SK-N-SH treated with all-trans-retinoic acid at 6 μM for 48 hours (cell line): Measurements from ENCODE around the gene KHK.
A peak's percentile ranks its signal among the peaks of the same experiment; 100 is the strongest.

Source experiments
- ATAC-seq: fragments of 200-7000 bp; cut with Tn5 transposase; 3 replicates; pipeline ENCODE4 v1.9.1; 2020; ENCODE audit warnings: mild to moderate bottlenecking, moderate library complexity
- ARNTL ChIP-seq: fragments of 450-650 bp; formaldehyde crosslinking; IDR thresholded peaks from 2 replicates; pipeline ENCODE4 v1.5.0; 2020; ENCODE audit warnings: low read depth, mild to moderate bottlenecking, moderate library complexity, borderline replicate concordance
- CSDC2 ChIP-seq: fragments of 250-450 bp; sonication (Bioruptor Pico); IDR thresholded peaks from 2 replicates; pipeline ENCODE4 v1.5.0; 2020; ENCODE audit warnings: mild to moderate bottlenecking, moderate library complexity
- ESRRG ChIP-seq: fragments of 250-450 bp; sonication (Bioruptor Pico); IDR thresholded peaks from 2 replicates; pipeline ENCODE4 v1.6.1; 2021; ENCODE audit warnings: mild to moderate bottlenecking
- GLIS3 ChIP-seq: fragments of 250-450 bp; sonication (Bioruptor Pico); IDR thresholded peaks from 2 replicates; pipeline ENCODE4 v1.5.0; 2020; ENCODE audit warnings: mild to moderate bottlenecking, moderate library complexity
- ISL1 ChIP-seq: fragments of 250-450 bp; sonication (Bioruptor Pico); IDR thresholded peaks from 2 replicates; pipeline ENCODE4 v2.1.2; 2022; ENCODE audit warnings: mild to moderate bottlenecking, moderate library complexity
- OSR1 ChIP-seq: fragments of 250-450 bp; sonication (Bioruptor Pico); IDR thresholded peaks from 2 replicates; pipeline ENCODE4 v1.8.0; 2022; ENCODE audit warnings: moderate library complexity, mild to moderate bottlenecking, inconsistent platforms
- PPARA ChIP-seq: fragments of 250-450 bp; sonication (Bioruptor Pico); IDR thresholded peaks from 2 replicates; pipeline ENCODE4 v1.5.0; 2020; ENCODE audit warnings: mild to moderate bottlenecking, borderline replicate concordance
- SNAI2 ChIP-seq: fragments of 250-450 bp; sonication (Bioruptor Pico); IDR thresholded peaks from 2 replicates; pipeline ENCODE4 v1.5.0; 2020; ENCODE audit warnings: mild to moderate bottlenecking, moderate library complexity
- TOX ChIP-seq: fragments of 250-450 bp; sonication (Bioruptor Pico); IDR thresholded peaks from 2 replicates; pipeline ENCODE4 v1.8.0; 2021; ENCODE audit warnings: mild to moderate bottlenecking, moderate library complexity, borderline replicate concordance
- ZC3H10 ChIP-seq: fragments of 250-450 bp; sonication (Bioruptor Pico); IDR thresholded peaks from 2 replicates; pipeline ENCODE4 v1.5.1; 2021; ENCODE audit warnings: mild to moderate bottlenecking, moderate library complexity
- ZFP3 ChIP-seq: fragments of 250-450 bp; sonication (Bioruptor Pico); IDR thresholded peaks from 2 replicates; pipeline ENCODE4 v1.5.0; 2020; ENCODE audit warnings: mild to moderate bottlenecking, moderate library complexity
- ZFP30 ChIP-seq: fragments of 450-650 bp; formaldehyde crosslinking; IDR thresholded peaks from 2 replicates; pipeline ENCODE4 v1.5.0; 2022; ENCODE audit warnings: mild to moderate bottlenecking, moderate library complexity
- ZNF565 ChIP-seq: fragments of 450-650 bp; formaldehyde crosslinking; conservative IDR thresholded peaks from 2 replicates; pipeline ENCODE4 v1.5.0; 2020; ENCODE audit warnings: low read depth, mild to moderate bottlenecking, moderate library complexity
- ZNF70 ChIP-seq: fragments of 450-650 bp; formaldehyde crosslinking; IDR thresholded peaks from 2 replicates; pipeline ENCODE4 v1.5.0; 2020; ENCODE audit warnings: mild to moderate bottlenecking, moderate library complexity
- ZNF8 ChIP-seq: fragments of 450-650 bp; formaldehyde crosslinking; IDR thresholded peaks from 2 replicates; pipeline ENCODE4 v1.5.0; 2020; ENCODE audit warnings: mild to moderate bottlenecking, moderate library complexity
- TF ChIP-seq, protein P1 (sequence below): fragments of 250-450 bp; sonication (Bioruptor Pico); IDR thresholded peaks from 2 replicates; pipeline ENCODE4 v1.5.1; 2020; ENCODE audit warnings: low read depth, mild to moderate bottlenecking, moderate library complexity
- TF ChIP-seq, protein P2 (sequence below): fragments of 250-450 bp; sonication (Bioruptor Pico); IDR thresholded peaks from 2 replicates; pipeline ENCODE4 v1.5.1; 2021; ENCODE audit warnings: mild to moderate bottlenecking, moderate library complexity
- TF ChIP-seq, protein P3 (sequence below): fragments of 250-450 bp; sonication (Bioruptor Pico); IDR thresholded peaks from 2 replicates; pipeline ENCODE4 v1.8.0; 2020; ENCODE audit warnings: mild to moderate bottlenecking, moderate library complexity, borderline replicate concordance
- TF ChIP-seq, protein P4 (sequence below): fragments of 250-450 bp; sonication (Bioruptor Pico); IDR thresholded peaks from 2 replicates; pipeline ENCODE4 v1.5.0; 2020; ENCODE audit warnings: mild to moderate bottlenecking, moderate library complexity

Gene KHK

DNA sequence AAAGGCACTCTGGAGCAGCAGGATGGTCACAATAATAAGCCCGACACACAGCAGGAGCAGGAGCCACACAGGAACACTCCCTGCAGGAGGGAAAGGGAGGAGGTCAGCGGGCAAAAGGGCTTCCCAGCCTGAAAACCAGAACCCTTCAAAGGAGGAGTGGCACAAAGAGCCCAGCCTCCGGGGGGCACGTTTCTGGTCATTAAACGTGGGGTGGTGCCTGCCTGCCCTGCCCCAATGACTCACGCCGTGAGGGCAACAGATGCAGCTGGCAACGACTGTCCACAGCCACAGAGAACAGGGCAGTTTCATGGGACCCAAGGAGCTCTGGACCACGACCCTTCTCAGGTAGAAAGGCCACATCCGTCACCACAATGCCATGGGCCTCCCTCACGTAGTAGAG, 44.9 kb downstream of the KHK start:
- ATAC-seq, result no peak
- TF ChIP-seq ZFP3 (CRISPR knock-in tag), result no peak
- no peak for TF ChIP-seq ESRRG (CRISPR knock-in tag)
- TF ChIP-seq, protein P1, sequence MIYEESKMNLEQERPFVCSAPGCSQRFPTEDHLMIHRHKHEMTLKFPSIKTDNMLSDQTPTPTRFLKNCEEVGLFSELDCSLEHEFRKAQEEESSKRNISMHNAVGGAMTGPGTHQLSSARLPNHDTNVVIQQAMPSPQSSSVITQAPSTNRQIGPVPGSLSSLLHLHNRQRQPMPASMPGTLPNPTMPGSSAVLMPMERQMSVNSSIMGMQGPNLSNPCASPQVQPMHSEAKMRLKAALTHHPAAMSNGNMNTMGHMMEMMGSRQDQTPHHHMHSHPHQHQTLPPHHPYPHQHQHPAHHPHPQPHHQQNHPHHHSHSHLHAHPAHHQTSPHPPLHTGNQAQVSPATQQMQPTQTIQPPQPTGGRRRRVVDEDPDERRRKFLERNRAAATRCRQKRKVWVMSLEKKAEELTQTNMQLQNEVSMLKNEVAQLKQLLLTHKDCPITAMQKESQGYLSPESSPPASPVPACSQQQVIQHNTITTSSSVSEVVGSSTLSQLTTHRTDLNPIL (CRISPR knock-in tag), result no peak
- TF ChIP-seq ZNF70, result no peak
- no peak for TF ChIP-seq GLIS3 (CRISPR knock-in tag)

DNA sequence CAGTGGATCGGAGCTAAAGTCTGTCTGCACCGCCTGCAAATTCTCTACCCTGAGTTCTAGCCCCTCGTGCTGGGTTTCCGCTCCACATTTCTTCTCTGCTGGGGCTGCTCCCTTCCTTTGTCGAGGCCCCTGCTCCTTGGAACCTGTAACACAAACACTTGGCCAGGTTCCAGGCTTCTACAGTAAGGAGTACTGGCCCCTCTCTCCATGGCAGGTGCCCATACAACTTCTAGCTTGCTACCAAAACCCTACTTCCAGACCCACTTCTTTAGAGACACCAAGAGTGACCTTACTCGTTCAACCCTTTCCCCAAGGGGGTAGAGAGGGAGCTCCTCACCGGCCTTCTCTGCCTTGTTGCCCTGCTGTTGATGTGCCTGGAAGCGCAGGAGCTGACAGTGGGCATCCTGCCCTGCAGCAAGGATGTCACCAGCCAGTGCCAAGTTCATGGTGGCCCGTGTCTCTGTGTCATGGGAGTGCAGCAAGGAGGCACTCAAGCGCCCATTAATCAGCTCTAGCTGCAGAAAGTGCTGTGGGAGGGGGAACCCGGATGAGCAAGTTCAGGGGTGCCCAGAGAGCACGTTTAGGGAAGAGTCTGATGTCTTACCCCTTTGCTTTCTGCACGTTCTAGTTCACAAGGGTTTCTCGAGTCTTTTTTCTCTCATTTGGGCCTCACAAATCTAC, 46.8 kb downstream of the KHK start:
- no peak for ATAC-seq
- TF ChIP-seq ZC3H10 (CRISPR knock-in tag) (no peak), ZNF70 (no peak), ESRRG (CRISPR knock-in tag) (no peak), ZFP3 (CRISPR knock-in tag) (peak; percentile 74; the same call in 1 of the 2 replicates), OSR1 (CRISPR knock-in tag) (no peak), PPARA (no peak)
- TF ChIP-seq, protein P2, sequence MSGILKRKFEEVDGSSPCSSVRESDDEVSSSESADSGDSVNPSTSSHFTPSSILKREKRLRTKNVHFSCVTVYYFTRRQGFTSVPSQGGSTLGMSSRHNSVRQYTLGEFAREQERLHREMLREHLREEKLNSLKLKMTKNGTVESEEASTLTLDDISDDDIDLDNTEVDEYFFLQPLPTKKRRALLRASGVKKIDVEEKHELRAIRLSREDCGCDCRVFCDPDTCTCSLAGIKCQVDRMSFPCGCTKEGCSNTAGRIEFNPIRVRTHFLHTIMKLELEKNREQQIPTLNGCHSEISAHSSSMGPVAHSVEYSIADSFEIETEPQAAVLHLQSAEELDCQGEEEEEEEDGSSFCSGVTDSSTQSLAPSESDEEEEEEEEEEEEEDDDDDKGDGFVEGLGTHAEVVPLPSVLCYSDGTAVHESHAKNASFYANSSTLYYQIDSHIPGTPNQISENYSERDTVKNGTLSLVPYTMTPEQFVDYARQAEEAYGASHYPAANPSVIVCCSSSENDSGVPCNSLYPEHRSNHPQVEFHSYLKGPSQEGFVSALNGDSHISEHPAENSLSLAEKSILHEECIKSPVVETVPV (CRISPR knock-in tag), result no peak

DNA sequence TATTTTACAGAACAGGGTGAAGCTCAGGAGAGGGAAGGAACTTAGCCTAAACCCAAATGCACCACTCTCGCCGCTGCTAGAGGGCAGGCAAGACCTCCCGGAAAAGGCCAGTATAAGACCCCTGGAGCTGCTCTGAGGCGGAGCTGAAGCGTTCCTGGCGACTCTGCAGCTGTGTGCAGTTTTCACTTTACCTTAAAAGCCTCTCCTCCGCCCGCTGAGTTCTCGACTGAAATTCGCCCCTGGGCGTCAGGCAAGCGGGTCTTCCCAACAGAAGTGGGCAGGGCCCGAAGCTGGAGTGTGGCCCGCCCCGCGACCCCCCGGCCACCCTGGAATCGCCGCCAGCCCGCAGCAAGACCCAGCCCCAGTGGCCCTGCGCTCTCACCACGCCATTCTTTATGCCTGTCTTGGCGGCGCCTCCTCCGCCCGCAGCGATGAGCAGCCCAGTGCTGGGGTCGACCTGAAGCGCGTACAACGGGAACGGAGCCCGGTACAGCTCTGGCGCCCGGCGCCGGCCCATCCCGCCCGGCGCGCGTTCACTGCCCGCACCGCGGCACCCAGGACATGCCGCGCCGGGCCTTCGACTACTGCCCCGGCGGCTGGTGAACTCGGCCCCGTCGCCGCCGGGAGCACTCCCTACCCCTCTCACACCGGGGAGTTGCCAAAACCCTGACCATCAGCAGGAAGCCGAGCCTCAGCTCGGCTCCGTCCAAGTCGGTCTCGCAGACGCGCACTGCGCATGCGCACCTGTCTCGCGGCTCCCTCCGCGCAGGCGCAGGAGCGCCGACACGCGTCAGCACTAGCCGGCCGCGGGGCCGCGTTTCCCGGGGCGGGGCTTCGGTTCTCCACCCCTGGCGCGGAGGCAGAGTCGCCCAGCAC, 47.6 kb downstream of the KHK start, which contains the start of gene PREB:
Gene PREB (minus strand): TSS at position 732 of the 876 bp plus-strand sequence. CDS start 215 bp downstream, at position 517.
- TF ChIP-seq, protein P3, sequence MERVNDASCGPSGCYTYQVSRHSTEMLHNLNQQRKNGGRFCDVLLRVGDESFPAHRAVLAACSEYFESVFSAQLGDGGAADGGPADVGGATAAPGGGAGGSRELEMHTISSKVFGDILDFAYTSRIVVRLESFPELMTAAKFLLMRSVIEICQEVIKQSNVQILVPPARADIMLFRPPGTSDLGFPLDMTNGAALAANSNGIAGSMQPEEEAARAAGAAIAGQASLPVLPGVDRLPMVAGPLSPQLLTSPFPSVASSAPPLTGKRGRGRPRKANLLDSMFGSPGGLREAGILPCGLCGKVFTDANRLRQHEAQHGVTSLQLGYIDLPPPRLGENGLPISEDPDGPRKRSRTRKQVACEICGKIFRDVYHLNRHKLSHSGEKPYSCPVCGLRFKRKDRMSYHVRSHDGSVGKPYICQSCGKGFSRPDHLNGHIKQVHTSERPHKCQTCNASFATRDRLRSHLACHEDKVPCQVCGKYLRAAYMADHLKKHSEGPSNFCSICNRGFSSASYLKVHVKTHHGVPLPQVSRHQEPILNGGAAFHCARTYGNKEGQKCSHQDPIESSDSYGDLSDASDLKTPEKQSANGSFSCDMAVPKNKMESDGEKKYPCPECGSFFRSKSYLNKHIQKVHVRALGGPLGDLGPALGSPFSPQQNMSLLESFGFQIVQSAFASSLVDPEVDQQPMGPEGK (CRISPR knock-in tag), result no peak
- TF ChIP-seq ARNTL (no peak), CSDC2 (no peak), ZNF8 (CRISPR knock-in tag) (no peak), ZC3H10 (CRISPR knock-in tag) (no peak), ESRRG (CRISPR knock-in tag) (no peak), TOX (CRISPR knock-in tag) (no peak), GLIS3 (CRISPR knock-in tag) (no peak), SNAI2 (CRISPR knock-in tag) (no peak), ZFP30 (CRISPR knock-in tag) (no peak), ISL1 (CRISPR knock-in tag) (no peak)
- TF ChIP-seq, protein P4, sequence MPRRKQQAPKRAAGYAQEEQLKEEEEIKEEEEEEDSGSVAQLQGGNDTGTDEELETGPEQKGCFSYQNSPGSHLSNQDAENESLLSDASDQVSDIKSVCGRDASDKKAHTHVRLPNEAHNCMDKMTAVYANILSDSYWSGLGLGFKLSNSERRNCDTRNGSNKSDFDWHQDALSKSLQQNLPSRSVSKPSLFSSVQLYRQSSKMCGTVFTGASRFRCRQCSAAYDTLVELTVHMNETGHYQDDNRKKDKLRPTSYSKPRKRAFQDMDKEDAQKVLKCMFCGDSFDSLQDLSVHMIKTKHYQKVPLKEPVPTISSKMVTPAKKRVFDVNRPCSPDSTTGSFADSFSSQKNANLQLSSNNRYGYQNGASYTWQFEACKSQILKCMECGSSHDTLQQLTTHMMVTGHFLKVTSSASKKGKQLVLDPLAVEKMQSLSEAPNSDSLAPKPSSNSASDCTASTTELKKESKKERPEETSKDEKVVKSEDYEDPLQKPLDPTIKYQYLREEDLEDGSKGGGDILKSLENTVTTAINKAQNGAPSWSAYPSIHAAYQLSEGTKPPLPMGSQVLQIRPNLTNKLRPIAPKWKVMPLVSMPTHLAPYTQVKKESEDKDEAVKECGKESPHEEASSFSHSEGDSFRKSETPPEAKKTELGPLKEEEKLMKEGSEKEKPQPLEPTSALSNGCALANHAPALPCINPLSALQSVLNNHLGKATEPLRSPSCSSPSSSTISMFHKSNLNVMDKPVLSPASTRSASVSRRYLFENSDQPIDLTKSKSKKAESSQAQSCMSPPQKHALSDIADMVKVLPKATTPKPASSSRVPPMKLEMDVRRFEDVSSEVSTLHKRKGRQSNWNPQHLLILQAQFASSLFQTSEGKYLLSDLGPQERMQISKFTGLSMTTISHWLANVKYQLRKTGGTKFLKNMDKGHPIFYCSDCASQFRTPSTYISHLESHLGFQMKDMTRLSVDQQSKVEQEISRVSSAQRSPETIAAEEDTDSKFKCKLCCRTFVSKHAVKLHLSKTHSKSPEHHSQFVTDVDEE, result no peak

DNA sequence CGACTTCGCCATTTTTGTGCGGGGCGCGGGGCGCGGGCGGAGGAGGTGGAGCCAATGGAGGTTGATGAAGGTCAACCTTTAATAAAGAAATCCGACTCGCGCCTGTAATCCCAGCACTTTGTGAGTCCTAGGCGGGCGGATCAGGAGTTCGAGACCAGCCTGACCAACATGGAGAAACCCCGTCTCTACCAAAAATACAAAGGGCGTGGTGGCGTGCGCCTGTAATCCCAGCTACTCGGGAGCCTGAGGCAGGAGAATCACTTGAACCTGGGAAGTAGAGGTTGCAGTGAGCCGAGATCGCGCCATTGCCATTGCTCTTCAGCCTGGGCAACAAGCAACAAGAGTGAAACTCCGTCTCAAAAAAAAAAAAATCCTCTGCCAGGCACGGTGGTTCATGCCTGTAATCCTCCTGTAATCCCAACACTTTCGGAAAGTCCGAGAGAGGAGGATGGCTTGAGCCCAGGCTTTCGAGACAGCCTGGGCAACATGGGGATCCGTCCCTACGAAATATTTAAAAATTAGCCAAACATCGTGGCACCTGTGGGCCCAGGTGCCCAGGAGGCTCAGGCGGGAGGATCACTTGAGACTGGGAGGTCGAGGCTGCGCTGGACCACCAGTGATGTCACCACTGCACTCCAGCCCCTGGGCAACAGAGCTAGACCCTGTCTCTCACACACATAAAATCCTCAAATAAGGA, 48.4 kb downstream of the KHK start:
- ATAC-seq, result no peak
- TF ChIP-seq ARNTL (no peak), GLIS3 (CRISPR knock-in tag) (no peak), ZNF70 (no peak), ESRRG (CRISPR knock-in tag) (no peak), ZNF565 (CRISPR knock-in tag) (no peak), PPARA (no peak), ZNF8 (CRISPR knock-in tag) (no peak), OSR1 (CRISPR knock-in tag) (no peak), ISL1 (CRISPR knock-in tag) (no peak), ZFP30 (CRISPR knock-in tag) (no peak)
- TF ChIP-seq, protein P1 (CRISPR knock-in tag), result no peak
- TF ChIP-seq, protein P4, result no peak

More for the DNA sequence above, 47.6 kb downstream of the KHK start, which contains the start of gene PREB:
- peak; percentile 97 for ATAC-seq
